ENCODE data around the gene RNF115. TPM values are rescaled to one million over a fixed set of nuclear protein-coding genes. Genes with fewer than 3 reads are reported as not detected.
A peak's percentile ranks its signal among the peaks of the same experiment; 100 is the strongest.

Gene RNF115
- polyA plus RNA-seq, 1 donor from 2014 or later, result 22.3 TPM

DNA sequence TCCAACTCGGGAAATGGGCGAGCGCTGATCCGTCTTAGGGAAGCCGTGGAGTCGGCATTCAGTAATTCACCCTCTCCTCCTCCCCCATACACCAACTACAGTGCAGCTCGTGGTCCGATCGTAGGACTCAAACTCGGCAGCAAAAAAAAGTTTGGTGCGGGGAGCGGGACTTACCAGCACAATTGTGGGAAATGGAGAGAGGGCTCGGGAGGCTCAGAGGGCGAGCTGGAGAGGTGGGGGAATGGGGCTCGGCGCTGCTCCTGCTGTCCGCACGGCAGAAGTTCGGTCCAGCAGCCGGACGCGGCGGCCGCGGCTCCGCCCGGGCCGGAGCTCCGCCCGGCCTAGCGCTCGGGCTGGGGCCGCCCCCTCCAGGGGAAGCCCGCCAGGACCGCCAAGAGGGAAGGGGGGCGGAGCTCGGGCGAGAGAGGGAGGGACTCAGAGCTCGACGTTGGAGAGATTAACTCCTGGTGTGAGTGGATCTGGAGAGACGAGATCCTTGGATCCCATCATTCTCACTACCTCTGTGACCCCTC lies 35.7 kb upstream of the RNF115 start:
- Histone ChIP-seq H2AFZ (ENCODE audit: low read depth, low read length) (peak overlapping the region; percentile 74), H4K20me1 (ENCODE audit: insufficient read depth) (no peaks in the 10 kb centered on the region), H3K4me3 (ENCODE audit: low read length) (peak overlapping the region; percentile 94), H3K27ac (ENCODE audit: low read length) (no peak overlapping the region), H3K9me3 (ENCODE audit: low read length) (no peaks in the 10 kb centered on the region), H3K4me2 (ENCODE audit: low read length) (peak overlapping the region; percentile 46), H3K9ac (ENCODE audit: low read length) (peak overlapping the region; percentile 81), H3K36me3 (ENCODE audit: insufficient read depth, low read length) (no peaks in the 10 kb centered on the region), H3K27me3 (ENCODE audit: insufficient read depth, low read depth, low read length) (no peaks in the 10 kb centered on the region), H3K9me2 (ENCODE audit: insufficient read depth, low read length) (no peaks in the 10 kb centered on the region), H3K79me2 (replicated peaks; ENCODE audit: insufficient read depth, low read length) (peaks cover 5% of the 10 kb centered on the region), H3F3A (ENCODE audit: insufficient read depth, low read length, poor library complexity, severe bottlenecking) (no peaks in the 10 kb centered on the region)
- TF ChIP-seq EZH2 (IDR thresholded peaks at IDR 0.05; ENCODE audit: borderline replicate concordance, insufficient read depth, low read length, poor library complexity, severe bottlenecking) (no peak), MXI1 (conservative IDR thresholded peaks at IDR 0.05; ENCODE audit: poor library complexity, severe bottlenecking) (no peak), RAD21 (conservative IDR thresholded peaks at IDR 0.05) (no peak), POLR2AphosphoS5 (IDR thresholded peaks at IDR 0.05) (no peak), SMC3 (conservative IDR thresholded peaks at IDR 0.05; ENCODE audit: poor library complexity) (no peak), EP300 (conservative IDR thresholded peaks at IDR 0.05; ENCODE audit: poor library complexity, severe bottlenecking) (no peak), TAF1 (IDR thresholded peaks at IDR 0.05; ENCODE audit: low read depth) (no peak)
- TF ChIP-seq, protein P1, sequence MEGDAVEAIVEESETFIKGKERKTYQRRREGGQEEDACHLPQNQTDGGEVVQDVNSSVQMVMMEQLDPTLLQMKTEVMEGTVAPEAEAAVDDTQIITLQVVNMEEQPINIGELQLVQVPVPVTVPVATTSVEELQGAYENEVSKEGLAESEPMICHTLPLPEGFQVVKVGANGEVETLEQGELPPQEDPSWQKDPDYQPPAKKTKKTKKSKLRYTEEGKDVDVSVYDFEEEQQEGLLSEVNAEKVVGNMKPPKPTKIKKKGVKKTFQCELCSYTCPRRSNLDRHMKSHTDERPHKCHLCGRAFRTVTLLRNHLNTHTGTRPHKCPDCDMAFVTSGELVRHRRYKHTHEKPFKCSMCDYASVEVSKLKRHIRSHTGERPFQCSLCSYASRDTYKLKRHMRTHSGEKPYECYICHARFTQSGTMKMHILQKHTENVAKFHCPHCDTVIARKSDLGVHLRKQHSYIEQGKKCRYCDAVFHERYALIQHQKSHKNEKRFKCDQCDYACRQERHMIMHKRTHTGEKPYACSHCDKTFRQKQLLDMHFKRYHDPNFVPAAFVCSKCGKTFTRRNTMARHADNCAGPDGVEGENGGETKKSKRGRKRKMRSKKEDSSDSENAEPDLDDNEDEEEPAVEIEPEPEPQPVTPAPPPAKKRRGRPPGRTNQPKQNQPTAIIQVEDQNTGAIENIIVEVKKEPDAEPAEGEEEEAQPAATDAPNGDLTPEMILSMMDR (IDR thresholded peaks at IDR 0.05; ENCODE audit: poor library complexity, severe bottlenecking), result no peak
- TF ChIP-seq, protein P2, sequence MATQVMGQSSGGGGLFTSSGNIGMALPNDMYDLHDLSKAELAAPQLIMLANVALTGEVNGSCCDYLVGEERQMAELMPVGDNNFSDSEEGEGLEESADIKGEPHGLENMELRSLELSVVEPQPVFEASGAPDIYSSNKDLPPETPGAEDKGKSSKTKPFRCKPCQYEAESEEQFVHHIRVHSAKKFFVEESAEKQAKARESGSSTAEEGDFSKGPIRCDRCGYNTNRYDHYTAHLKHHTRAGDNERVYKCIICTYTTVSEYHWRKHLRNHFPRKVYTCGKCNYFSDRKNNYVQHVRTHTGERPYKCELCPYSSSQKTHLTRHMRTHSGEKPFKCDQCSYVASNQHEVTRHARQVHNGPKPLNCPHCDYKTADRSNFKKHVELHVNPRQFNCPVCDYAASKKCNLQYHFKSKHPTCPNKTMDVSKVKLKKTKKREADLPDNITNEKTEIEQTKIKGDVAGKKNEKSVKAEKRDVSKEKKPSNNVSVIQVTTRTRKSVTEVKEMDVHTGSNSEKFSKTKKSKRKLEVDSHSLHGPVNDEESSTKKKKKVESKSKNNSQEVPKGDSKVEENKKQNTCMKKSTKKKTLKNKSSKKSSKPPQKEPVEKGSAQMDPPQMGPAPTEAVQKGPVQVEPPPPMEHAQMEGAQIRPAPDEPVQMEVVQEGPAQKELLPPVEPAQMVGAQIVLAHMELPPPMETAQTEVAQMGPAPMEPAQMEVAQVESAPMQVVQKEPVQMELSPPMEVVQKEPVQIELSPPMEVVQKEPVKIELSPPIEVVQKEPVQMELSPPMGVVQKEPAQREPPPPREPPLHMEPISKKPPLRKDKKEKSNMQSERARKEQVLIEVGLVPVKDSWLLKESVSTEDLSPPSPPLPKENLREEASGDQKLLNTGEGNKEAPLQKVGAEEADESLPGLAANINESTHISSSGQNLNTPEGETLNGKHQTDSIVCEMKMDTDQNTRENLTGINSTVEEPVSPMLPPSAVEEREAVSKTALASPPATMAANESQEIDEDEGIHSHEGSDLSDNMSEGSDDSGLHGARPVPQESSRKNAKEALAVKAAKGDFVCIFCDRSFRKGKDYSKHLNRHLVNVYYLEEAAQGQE (IDR thresholded peaks at IDR 0.05; ENCODE audit: borderline replicate concordance), result no peak

DNA sequence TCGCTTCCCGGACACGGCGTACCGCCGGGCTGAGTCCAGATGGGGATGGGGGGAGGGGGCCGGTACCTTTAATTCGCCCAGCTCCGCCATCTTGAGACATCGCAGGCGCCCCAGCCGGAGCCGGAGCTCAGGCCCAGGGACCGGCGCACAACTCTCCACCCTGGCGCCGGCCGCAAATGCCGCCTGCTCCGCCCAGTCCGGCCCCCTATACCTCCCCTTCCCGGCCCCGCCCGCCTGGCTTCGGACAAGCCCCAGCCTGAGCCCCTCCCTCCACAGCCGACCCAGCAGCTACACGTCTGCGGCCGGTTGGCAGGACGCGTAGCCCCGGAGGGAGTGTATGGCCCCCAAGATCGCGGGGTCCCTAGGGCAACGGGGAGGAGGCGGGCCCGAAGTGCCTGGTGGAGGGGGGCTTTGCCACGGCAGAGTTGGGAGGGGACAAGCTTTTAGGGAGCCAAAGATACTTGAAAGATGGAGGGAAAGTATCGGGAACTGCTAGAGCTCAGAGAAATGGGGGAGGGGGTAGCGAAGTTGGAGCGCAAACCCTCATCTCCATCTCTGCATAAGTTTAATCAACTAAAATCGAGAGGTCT lies 35.1 kb upstream of the RNF115 start, which contains the start of gene PIAS3:
TSS of gene PIAS3 (minus strand) at position 181 of the 590 bp plus-strand sequence. CDS start at position 90, 91 bp downstream.
- Histone ChIP-seq H3K36me3 (ENCODE audit: insufficient read depth, low read length) (no peaks in the 10 kb centered on the region), H3F3A (ENCODE audit: insufficient read depth, low read length, poor library complexity, severe bottlenecking) (no peaks in the 10 kb centered on the region), H3K9ac (ENCODE audit: low read length) (peak within 1 kb of the TSS; percentile 81), H3K9me2 (ENCODE audit: insufficient read depth, low read length) (no peaks in the 10 kb centered on the region), H3K27me3 (ENCODE audit: insufficient read depth, low read depth, low read length) (no peaks in the 10 kb centered on the region), H4K20me1 (ENCODE audit: insufficient read depth) (no peaks in the 10 kb centered on the region), H3K27ac (ENCODE audit: low read length) (peak within 1 kb of the TSS; percentile 68), H2AFZ (ENCODE audit: low read depth, low read length) (peak within 1 kb of the TSS; percentile 74), H3K79me2 (replicated peaks; ENCODE audit: insufficient read depth, low read length) (peaks cover 5% of the 10 kb centered on the region), H3K4me2 (ENCODE audit: low read length) (peak within 1 kb of the TSS; percentile 47), H3K9me3 (ENCODE audit: low read length) (no peaks in the 10 kb centered on the region), H3K4me3 (ENCODE audit: low read length) (peak within 1 kb of the TSS; percentile 94)
- TF ChIP-seq, protein P1 (IDR thresholded peaks at IDR 0.05; ENCODE audit: poor library complexity, severe bottlenecking), result no peak
- TF ChIP-seq SMC3 (conservative IDR thresholded peaks at IDR 0.05; ENCODE audit: poor library complexity) (no peak), EP300 (conservative IDR thresholded peaks at IDR 0.05; ENCODE audit: poor library complexity, severe bottlenecking) (no peak), RAD21 (conservative IDR thresholded peaks at IDR 0.05) (no peak), MXI1 (conservative IDR thresholded peaks at IDR 0.05; ENCODE audit: poor library complexity, severe bottlenecking) (peak; percentile 5), EZH2 (IDR thresholded peaks at IDR 0.05; ENCODE audit: borderline replicate concordance, insufficient read depth, low read length, poor library complexity, severe bottlenecking) (no peak), TAF1 (IDR thresholded peaks at IDR 0.05; ENCODE audit: low read depth) (peak; percentile 72), POLR2AphosphoS5 (IDR thresholded peaks at IDR 0.05) (no peak)

All from neural cell (in vitro differentiated cells).